Sciatic nerve (tissue), 2 donors: ENCODE data around the gene ITLN2. TPM values are rescaled to one million over a fixed set of nuclear protein-coding genes. Genes with fewer than 3 reads are reported as not detected.
"Not testable (repeated sequence)": the region's sequence is repeated elsewhere in the genome, so short reads cannot be mapped to it uniquely, and the experiment has no call there.

Experiments used
- ATAC-seq: fragments of 200-7000 bp; cut with Tn5 transposase; one replicate; pipeline ENCODE4 v1.9.1; 2020; ENCODE audit warnings: mild to moderate bottlenecking, moderate library complexity
- DNase-seq: peaks from one replicate; pipeline ENCODE4 v3.0.0-alpha.2; 2020; ENCODE audit warnings: low spot score
- intact Hi-C: fragments of 100-400 bp; cut with DNase I; formaldehyde crosslinking; loops from one replicate; pipeline ENCODE4 v1.14.2; 2022
- total RNA-seq: library from RNA; stranded (reverse); fragmentation: NEBNext Ultra II Directional; extraction: Animal tissue kit (Norgen Biotek cat#: 25700); gene quantifications from one replicate; pipeline ENCODE4 v1.2.1, GENCODE V29; 2021
- donor health status: DM: no; HTN: no; CAD: no.
- donor health status: DM: no; HTN: no; CAD: no.

The ITLN2 gene
- total RNA-seq, 1 donor from 2014 or later: not detected

DNA sequence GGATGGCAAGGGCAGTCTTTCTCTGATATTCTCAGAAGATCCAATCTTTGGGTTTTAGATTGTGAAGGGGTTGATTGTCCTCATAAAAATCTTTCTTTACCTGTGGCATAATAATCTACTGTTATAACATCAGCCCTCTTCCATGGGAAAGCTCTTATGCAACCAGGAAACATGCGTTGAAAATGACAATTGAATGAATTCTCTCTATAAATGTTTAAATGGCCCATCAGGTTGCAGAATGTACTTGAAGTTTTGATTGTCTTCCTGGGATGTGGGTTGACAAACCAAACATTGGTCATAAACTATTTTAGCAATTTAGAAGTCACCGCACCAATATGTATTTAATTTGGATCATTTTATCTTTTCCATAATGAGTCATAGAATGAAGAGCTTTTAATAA is 37.9 kb downstream of the ITLN2 start:
- no peak for DNase-seq
- ATAC-seq: no peak
- intact Hi-C loops: no loop called here

GRCh38 chr1:160913229-160913628 is 41.4 kb downstream of the ITLN2 start:
- intact Hi-C loops, DNase-seq, ATAC-seq: not testable (repeated sequence)

DNA sequence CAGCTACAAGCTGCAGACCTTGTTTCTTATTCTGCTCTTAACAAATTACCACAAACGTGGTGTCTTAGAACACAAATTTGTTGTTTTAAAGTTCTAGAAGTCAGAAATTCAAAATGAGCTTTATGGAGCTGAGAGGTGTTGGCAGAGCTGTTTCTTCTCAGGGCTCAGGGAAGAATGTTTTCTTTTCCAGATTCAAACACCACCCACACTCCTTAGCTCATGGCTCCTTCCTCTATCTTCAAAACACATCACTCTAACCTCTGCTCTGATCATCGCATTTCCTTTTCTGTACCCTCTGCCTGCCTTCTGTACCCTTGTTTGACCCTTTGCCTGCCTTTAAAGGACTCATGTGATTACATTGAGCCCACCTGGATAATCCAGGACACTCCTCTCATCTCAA is 42.7 kb downstream of the ITLN2 start:
- no peak for DNase-seq
- no peak for ATAC-seq
- intact Hi-C loops: no loop called here

DNA sequence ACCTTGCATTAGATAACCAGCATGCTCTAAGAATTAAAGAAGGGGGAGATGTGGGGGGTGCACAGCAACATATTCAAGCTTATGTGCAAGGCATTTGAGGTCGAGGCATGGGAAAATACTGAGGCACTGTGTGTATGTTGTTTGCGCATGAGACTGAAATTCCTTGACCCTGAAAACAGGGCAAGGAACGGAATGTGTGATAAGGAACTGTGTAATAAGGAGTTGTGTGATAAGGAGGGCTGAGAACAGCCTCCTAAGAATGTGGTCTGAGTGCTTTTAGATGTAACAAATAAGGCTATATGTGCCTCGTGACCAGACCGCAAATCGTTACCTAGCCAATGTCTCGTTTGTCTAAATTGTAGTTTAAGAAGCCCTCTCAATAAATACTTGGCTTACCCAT is 43.2 kb downstream of the ITLN2 start:
- ATAC-seq (no peak), DNase-seq (no peak)
- intact Hi-C loops: no loop called here

GRCh38 chr1:160910170-160910750 is 44.3 kb downstream of the ITLN2 start:
- intact Hi-C loops: no loop called here
- ATAC-seq: no peak

DNA sequence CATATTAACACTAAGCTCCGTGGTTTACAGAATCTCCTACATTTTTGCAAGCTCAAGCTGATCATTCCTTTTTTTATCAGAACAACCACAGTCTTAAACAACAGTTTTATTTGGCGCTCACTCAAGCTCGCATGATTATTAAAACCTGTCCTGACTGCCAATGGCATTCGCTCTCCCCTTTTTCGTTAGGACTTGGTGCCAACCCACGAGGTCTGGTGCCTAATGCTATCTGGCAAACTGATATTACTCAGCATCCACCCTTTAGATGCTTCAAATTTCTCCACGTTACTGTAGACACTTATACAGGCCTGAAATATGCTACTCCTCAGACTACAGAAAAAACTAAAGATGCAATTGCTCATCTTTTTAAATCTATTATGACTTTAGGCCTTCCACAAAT is 46.6 kb downstream of the ITLN2 start:
- ATAC-seq: no peak
- DNase-seq: no peak
- intact Hi-C loops: no loop called here

More at GRCh38 chr1:160910170-160910750, 44.3 kb downstream of the ITLN2 start:
- DNase-seq: no peak

DNA sequence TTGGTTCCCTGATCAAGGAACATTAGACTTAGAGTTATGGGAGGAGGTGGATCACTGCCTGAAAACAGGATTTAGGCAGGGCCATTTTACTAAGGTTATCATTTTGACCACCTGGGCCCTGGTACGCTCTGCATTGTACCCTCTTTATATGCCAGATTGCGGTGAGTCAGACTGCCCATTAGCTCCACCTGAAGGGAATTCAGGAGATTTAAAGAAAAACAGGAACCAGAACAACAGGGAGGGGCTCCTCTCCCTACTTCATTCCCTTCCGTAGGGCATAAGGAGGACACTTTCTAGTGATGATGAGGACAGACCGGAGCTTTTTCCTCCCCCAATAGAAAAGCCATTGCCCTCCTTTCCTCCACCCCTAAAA is 49.0 kb downstream of the ITLN2 start:
- ATAC-seq (no peak), DNase-seq (no peak)
- intact Hi-C loops: no loop called here

DNA sequence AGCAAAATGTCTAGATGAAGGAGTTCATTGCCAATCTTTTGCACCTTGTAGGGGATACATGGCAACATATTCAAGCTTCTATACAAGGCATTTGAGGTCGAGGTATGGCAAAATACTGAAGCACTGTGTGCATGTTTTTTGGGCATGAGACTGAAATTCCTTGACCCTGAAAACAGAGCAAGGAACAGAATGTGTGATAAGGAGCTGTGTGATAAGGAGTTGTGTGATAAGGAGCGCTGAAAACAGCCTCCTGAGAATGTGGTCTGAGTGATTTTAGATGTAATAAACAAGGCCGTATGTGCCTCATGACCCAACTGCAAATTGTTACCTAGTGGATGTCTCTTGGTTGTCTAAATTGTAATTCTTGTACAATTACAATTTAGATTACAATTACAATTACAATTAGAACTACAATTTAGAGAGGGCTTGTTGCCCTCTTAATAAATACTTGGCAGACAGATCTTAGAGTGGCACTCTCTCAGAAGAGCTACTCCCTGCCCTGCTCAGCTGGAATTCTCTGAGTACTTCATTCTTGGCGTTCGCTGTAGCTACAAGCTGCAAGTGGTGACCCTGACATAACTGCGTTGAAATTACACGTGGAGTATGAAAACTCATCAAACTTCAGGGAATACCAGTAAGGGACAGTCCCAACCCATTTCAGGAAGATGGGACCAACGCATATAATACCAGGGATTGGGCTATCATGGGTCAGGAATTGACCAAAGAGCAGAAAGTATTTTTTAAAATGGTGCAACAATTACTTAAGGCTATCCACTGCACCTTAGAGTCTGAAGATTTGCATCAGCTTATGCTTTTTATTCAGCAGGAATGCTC is 49.6 kb downstream of the ITLN2 start:
- intact Hi-C loops: no loop called here
- no peak for DNase-seq
- no peak for ATAC-seq

GRCh38 chr1:160902251-160902650 is 52.4 kb downstream of the ITLN2 start:
- intact Hi-C loops, ATAC-seq, DNase-seq: not testable (repeated sequence)

- no peak for DNase-seq
Measured at GRCh38 chr1:160901768-160902167, 52.8 kb downstream of the ITLN2 start.

GRCh38 chr1:160900683-160901082 is 53.9 kb downstream of the ITLN2 start:
- ATAC-seq, DNase-seq, intact Hi-C loops: not testable (repeated sequence)

More at GRCh38 chr1:160901768-160902167, 52.8 kb downstream of the ITLN2 start:
- no peak for ATAC-seq
- intact Hi-C loops: no loop called here

Other genes starting within 250 kb of the ITLN2 start
- gene CD48, start 243.0 kb downstream of the ITLN2 start, total RNA-seq: 6.8 TPM
- gene SLAMF7, start 215.6 kb downstream of the ITLN2 start, total RNA-seq: 1.6 TPM
- gene LY9, start 158.6 kb downstream of the ITLN2 start, total RNA-seq: 1.2 TPM
- gene CD244, start 91.9 kb downstream of the ITLN2 start, total RNA-seq: 0.98 TPM
- 1.5 TPM for gene ITLN1, start 69.6 kb downstream of the ITLN2 start, total RNA-seq
- 20.3 TPM for gene F11R, start 66.3 kb upstream of the ITLN2 start, total RNA-seq
- gene TSTD1, start 84.2 kb upstream of the ITLN2 start, total RNA-seq: 13.1 TPM
- gene USF1, start 91.2 kb upstream of the ITLN2 start, total RNA-seq: 58.0 TPM
- gene ARHGAP30, start 115.1 kb upstream of the ITLN2 start, total RNA-seq: 13.7 TPM
- gene NECTIN4, start 134.7 kb upstream of the ITLN2 start, total RNA-seq: 0.09 TPM
- gene KLHDC9, start 143.6 kb upstream of the ITLN2 start, total RNA-seq: 6.6 TPM
- 57.0 TPM for gene PFDN2, start 163.2 kb upstream of the ITLN2 start, total RNA-seq
- 38.0 TPM for gene NIT1, start 163.3 kb upstream of the ITLN2 start, total RNA-seq
- 34.3 TPM for gene DEDD, start 177.9 kb upstream of the ITLN2 start, total RNA-seq
- 70.4 TPM for gene UFC1, start 199.2 kb upstream of the ITLN2 start, total RNA-seq
- gene USP21, start 204.7 kb upstream of the ITLN2 start, total RNA-seq: 23.5 TPM
- 25.0 TPM for gene PPOX, start 211.6 kb upstream of the ITLN2 start, total RNA-seq
- 21.0 TPM for gene B4GALT3, start 222.7 kb upstream of the ITLN2 start, total RNA-seq
- 75.9 TPM for gene ADAMTS4, start 244.2 kb upstream of the ITLN2 start, total RNA-seq
- gene NDUFS2, start 247.6 kb upstream of the ITLN2 start, total RNA-seq: 76.5 TPM